ENCODE results near the gene OR5B12. TPM values are rescaled to one million over a fixed set of nuclear protein-coding genes. Genes with fewer than 3 reads are reported as not detected.

The OR5B12 gene
- total and polyA plus RNA-seq, 2 of the 4 experiments (the other 2 are of a cell fraction) = not detected

DNA sequence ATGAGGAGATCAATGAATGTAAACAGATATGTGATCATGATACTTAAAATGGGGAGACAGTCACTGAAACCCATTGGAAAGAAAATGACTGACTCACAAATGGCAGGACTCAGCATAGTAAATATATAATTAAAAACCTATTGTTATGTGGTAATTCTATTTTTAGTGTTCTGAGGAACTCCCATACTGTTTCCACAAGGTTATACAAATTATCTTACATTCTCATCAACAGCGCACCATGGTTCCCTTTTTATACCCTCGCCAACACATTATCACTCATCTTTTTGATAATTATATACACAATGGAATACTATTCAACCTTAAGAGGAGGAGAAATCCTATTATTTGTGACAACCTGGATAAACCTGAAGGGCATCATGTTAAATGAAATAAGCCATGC lies 48.8 kb upstream of the OR5B12 start:
- no peaks in the 10 kb centered on the region for H3K9me1 ChIP-seq (ENCODE audit: insufficient read depth, low read length)
- no peak overlapping the region for H3K23ac ChIP-seq (ENCODE audit: low read depth, low read length)
- in situ Hi-C loops (cut with MboI; ENCODE audit: low sequenced_read_pairs) (no loop called here), dilution Hi-C loops (cut with HindIII; ENCODE audit: low sequenced_read_pairs, unreplicated experiment) (no loop called here), intact Hi-C loops (cut with micrococcal nuclease) (loop anchor here (10.0 kb wide), 1 partner anchor 176 kb away; no protein-coding TSS in a partner anchor)
- no peak overlapping the region for H4K5ac ChIP-seq (ENCODE audit: low read depth, low read length)
- no peak overlapping the region for H3K27ac ChIP-seq (ENCODE audit: insufficient read depth, low read length)
- H2BK5ac ChIP-seq (ENCODE audit: low read depth, low read length, poor library complexity, severe bottlenecking) = peak overlapping the region; percentile 63
- no peaks in the 10 kb centered on the region for H4K20me1 ChIP-seq (ENCODE audit: insufficient read depth, low read length)
- H3K4ac ChIP-seq (ENCODE audit: low read depth, low read length) = peak overlapping the region; percentile 60; the same call in 1 of the 2 replicates
- no peaks in the 10 kb centered on the region for H3K79me1 ChIP-seq (ENCODE audit: low read depth in 1 of 2, low read length in 2 of 2)
- peak overlapping the region; percentile 52; the same call in 1 of the 2 replicates for H2BK20ac ChIP-seq (ENCODE audit: low read depth, low read length)
- 0 out of 4 replicates have a peak overlapping the region, but pooled peaks of 1 of the 2 experiments have one; percentile 15 for H4K8ac ChIP-seq (ENCODE audit: low read depth in 2 of 2, low read length in 2 of 2)
- DNase-seq (no peak), ATAC-seq (ENCODE audit: low read depth) (no peak)
- peak overlapping the region; percentile 79; the same call in 1 of the 2 replicates for H3K18ac ChIP-seq (ENCODE audit: low read depth, low read length)
- TF ChIP-seq RCOR1 (IDR thresholded peaks at IDR 0.05; ENCODE audit: insufficient replicate concordance, low read length) = no peak
- H3K4me1 ChIP-seq (ENCODE audit: control insufficient read depth, insufficient read depth, low read length) = peaks cover 7% of the 10 kb centered on the region; the same call in 1 of the 2 replicates
- H3K36me3 ChIP-seq (ENCODE audit: control insufficient read depth, insufficient read depth, low read length) = no peaks in the 10 kb centered on the region
- H2AFZ ChIP-seq (replicated peaks; ENCODE audit: low read length, poor library complexity) = no peak overlapping the region
- peak overlapping the region; percentile 90; the same call in 1 of the 2 replicates for H2AK5ac ChIP-seq (ENCODE audit: low read depth, low read length)
- H3K14ac ChIP-seq (replicated peaks; ENCODE audit: low read depth, low read length) = no peak overlapping the region
- H4K91ac ChIP-seq (ENCODE audit: insufficient read depth, low read depth, low read length) = no peak overlapping the region
- CTCF ChIA-PET = no interaction called here
- H2BK15ac ChIP-seq (ENCODE audit: low read depth, low read length) = no peak overlapping the region; the same call in 2 of the 3 replicates
- WGBS, 2 experiments (ENCODE audit: extremely low coverage in 2 of 2, insufficient read length in 1 of 2) = no CpG with 5 or more reads among the region's 2 CpGs
- no peak overlapping the region for H3K4me3 ChIP-seq (ENCODE audit: insufficient read depth, low read depth, low read length)
- peak overlapping the region; percentile 27; the same call in 1 of the 2 replicates for H2BK120ac ChIP-seq (ENCODE audit: low read depth, low read length)
- H2AK9ac ChIP-seq (replicated peaks; ENCODE audit: low read depth, low read length, poor library complexity) = no peak overlapping the region
- H3K4me2 ChIP-seq (ENCODE audit: low read depth, low read length) = no peak overlapping the region
- no TSS peak for BruUV-seq (replicated peaks)
- H3K9me3 ChIP-seq (ENCODE audit: control insufficient read depth, insufficient read depth, low read length) = no peaks in the 10 kb centered on the region; the same call in 1 of the 2 replicates
- POLR2A ChIA-PET (ENCODE audit: unreplicated experiment) = no interaction called here
- H3K56ac ChIP-seq (ENCODE audit: extremely low read depth, insufficient read depth, low read length) = no peak overlapping the region
- no peak overlapping the region for H3K9ac ChIP-seq (ENCODE audit: low read depth, low read length)
- H3K27me3 ChIP-seq (ENCODE audit: control insufficient read depth, insufficient read depth, low read length) = no peaks in the 10 kb centered on the region

Data from IMR-90 (cell line).